ENCODE measurements around the gene PRKCQ. TPM values are rescaled to one million over a fixed set of nuclear protein-coding genes. Genes with fewer than 3 reads are reported as not detected.

PRKCQ gene
- total RNA-seq, 1 donor from 2014 or later, result 3.5 TPM

DNA sequence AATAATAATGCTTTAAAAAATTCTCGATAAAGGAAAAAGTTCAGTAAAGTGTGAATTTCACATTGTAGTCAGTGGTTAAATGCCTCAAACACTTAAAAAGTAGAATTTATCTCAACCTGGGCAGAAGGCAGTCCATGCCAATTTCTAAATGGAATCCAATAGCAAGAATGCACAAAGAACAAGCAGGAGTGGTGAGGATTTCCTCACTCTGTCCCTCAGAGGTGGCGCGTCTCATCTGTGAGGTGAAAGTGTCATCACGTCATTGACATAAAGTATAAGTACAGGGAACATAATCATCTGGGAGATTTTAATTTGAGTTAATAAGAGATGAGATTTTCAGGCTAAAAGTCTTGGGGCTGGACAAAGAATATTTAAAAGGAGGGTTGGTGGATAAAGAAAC lies 10.0 kb upstream of the PRKCQ start:
- Mint-ChIP-seq H3K27me3 (ENCODE audit: insufficient read depth, low read depth) (peaks cover 7% of the 10 kb centered on the region), H3K36me3 (no peaks in the 10 kb centered on the region), H3K4me3 (no peak overlapping the region), H3K9me3 (no peaks in the 10 kb centered on the region), H3K4me1 (peaks cover 6% of the 10 kb centered on the region), H3K27ac (no peak overlapping the region)
- no peaks in the 10 kb centered on the region for H3K79me2 ChIP-seq (ENCODE audit: low read depth)
- H4K20me1 ChIP-seq (ENCODE audit: low read depth), result no peaks in the 10 kb centered on the region
- no peak for DNase-seq (ENCODE audit: low spot score)
- no peak overlapping the region for H2AFZ ChIP-seq (replicated peaks)
- no peaks in the 10 kb centered on the region for H3K4me1 ChIP-seq
- no peaks in the 10 kb centered on the region for H3K27me3 ChIP-seq
- no peaks in the 10 kb centered on the region for H3F3A ChIP-seq (ENCODE audit: low read depth)
- no peaks in the 10 kb centered on the region for H3K36me3 ChIP-seq
- H3K4me2 ChIP-seq, result no peak overlapping the region
- TF ChIP-seq, protein P1, sequence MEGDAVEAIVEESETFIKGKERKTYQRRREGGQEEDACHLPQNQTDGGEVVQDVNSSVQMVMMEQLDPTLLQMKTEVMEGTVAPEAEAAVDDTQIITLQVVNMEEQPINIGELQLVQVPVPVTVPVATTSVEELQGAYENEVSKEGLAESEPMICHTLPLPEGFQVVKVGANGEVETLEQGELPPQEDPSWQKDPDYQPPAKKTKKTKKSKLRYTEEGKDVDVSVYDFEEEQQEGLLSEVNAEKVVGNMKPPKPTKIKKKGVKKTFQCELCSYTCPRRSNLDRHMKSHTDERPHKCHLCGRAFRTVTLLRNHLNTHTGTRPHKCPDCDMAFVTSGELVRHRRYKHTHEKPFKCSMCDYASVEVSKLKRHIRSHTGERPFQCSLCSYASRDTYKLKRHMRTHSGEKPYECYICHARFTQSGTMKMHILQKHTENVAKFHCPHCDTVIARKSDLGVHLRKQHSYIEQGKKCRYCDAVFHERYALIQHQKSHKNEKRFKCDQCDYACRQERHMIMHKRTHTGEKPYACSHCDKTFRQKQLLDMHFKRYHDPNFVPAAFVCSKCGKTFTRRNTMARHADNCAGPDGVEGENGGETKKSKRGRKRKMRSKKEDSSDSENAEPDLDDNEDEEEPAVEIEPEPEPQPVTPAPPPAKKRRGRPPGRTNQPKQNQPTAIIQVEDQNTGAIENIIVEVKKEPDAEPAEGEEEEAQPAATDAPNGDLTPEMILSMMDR (IDR thresholded peaks at IDR 0.05), result no peak
- no peak for TF ChIP-seq EZH2 (IDR thresholded peaks at IDR 0.05)
- TF ChIP-seq EZH2phosphoT487 (IDR thresholded peaks at IDR 0.05), result no peak
- no peaks in the 10 kb centered on the region for H3K9me3 ChIP-seq (ENCODE audit: low read depth)
- H3K4me3 ChIP-seq, result no peak overlapping the region
- H3K9ac ChIP-seq, result no peak overlapping the region
- no peak overlapping the region for H3K27ac ChIP-seq

GRCh38 chr10:6589287-6590094 lies 9.4 kb upstream of the PRKCQ start:
- Histone ChIP-seq H3K27ac (no peak overlapping the region), H3K79me2 (ENCODE audit: low read depth) (no peaks in the 10 kb centered on the region), H3K27me3 (no peaks in the 10 kb centered on the region), H3K4me1 (no peaks in the 10 kb centered on the region), H4K20me1 (ENCODE audit: low read depth) (no peaks in the 10 kb centered on the region), H2AFZ (replicated peaks) (no peak overlapping the region), H3K36me3 (no peaks in the 10 kb centered on the region), H3K4me2 (no peak overlapping the region), H3K4me3 (no peak overlapping the region), H3K9ac (no peak overlapping the region), H3F3A (ENCODE audit: low read depth) (no peaks in the 10 kb centered on the region), H3K9me3 (ENCODE audit: low read depth) (no peaks in the 10 kb centered on the region)
- peaks cover 7% of the 10 kb centered on the region for H3K27me3 Mint-ChIP-seq (ENCODE audit: insufficient read depth, low read depth)
- H3K27ac Mint-ChIP-seq, result no peak overlapping the region
- no peaks in the 10 kb centered on the region for H3K36me3 Mint-ChIP-seq
- no peaks in the 10 kb centered on the region for H3K9me3 Mint-ChIP-seq
- peaks cover 6% of the 10 kb centered on the region for H3K4me1 Mint-ChIP-seq
- H3K4me3 Mint-ChIP-seq, result no peak overlapping the region
- no peak for TF ChIP-seq EZH2 (IDR thresholded peaks at IDR 0.05)
- TF ChIP-seq, protein P1 (IDR thresholded peaks at IDR 0.05), result no peak
- DNase-seq (ENCODE audit: low spot score), result no peak

DNA sequence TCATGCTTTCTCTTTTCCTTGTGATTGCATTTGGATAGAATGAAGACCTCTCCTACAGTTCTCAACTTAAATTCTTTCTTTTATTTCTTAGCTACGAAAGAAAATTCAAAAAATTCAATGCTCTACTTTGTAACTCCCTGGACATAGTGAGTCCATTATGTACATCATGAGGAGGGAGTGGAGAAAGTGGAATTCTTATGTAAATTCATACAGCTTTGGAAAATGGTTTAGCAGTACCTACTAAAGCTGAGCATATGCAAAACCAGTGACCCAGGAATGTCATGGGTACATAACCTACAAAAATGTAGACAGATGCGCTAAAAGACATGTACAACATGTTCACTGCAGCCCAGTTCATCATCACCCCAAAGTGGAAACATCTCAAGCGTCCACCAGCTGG lies 8.8 kb upstream of the PRKCQ start:
- H3F3A ChIP-seq (ENCODE audit: low read depth), result no peaks in the 10 kb centered on the region
- no peak overlapping the region for H3K27ac ChIP-seq
- TF ChIP-seq, protein P1 (IDR thresholded peaks at IDR 0.05), result no peak
- H3K36me3 ChIP-seq, result no peaks in the 10 kb centered on the region
- H3K9ac ChIP-seq, result no peak overlapping the region
- no peaks in the 10 kb centered on the region for H4K20me1 ChIP-seq (ENCODE audit: low read depth)
- no peak for DNase-seq (ENCODE audit: low spot score)
- Mint-ChIP-seq H3K27ac (no peak overlapping the region), H3K4me1 (peaks cover 6% of the 10 kb centered on the region), H3K4me3 (no peak overlapping the region), H3K36me3 (no peaks in the 10 kb centered on the region), H3K27me3 (ENCODE audit: insufficient read depth, low read depth) (peaks cover 7% of the 10 kb centered on the region), H3K9me3 (no peaks in the 10 kb centered on the region)
- no peaks in the 10 kb centered on the region for H3K79me2 ChIP-seq (ENCODE audit: low read depth)
- no peak overlapping the region for H3K4me3 ChIP-seq
- H2AFZ ChIP-seq (replicated peaks), result no peak overlapping the region
- no peaks in the 10 kb centered on the region for H3K27me3 ChIP-seq
- no peaks in the 10 kb centered on the region for H3K9me3 ChIP-seq (ENCODE audit: low read depth)
- H3K4me2 ChIP-seq, result no peak overlapping the region
- H3K4me1 ChIP-seq, result no peaks in the 10 kb centered on the region

Measured in neural progenitor cell (in vitro differentiated cells).